Measurements from ENCODE around the gene USP20.

USP20 gene

DNA sequence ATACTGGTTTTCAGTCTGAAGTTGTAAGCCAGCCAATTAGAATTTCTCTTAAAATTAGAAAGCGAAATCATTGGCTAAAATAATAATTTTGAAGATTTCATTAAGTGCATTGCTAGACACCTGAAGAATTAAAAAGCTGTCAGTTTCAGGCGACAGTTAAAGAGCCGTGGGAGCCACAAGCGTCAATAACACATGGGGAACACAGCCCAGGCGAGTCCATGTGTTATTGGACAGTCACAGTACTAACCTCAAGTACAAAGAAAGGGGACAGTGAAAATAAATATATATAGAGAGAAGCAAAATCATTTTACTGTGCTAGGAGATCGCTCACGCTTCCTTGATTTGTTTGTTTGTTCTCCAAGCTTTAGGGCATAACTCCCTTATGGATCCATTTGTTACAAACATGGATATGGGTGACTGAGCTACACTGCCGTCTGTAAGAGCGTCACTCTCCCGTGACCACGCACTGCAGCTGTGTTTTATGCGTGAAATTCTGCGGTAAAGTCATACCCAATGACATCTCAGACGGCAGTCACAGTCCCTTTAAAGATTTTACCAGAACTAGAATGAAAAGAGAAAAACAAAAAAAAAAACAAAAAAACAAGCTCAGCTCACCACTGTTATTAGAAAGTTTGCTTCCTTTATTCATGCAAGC is 83.2 kb downstream of the USP20 start:
- no peak for DNase-seq (ENCODE audit: low spot score)

DNA sequence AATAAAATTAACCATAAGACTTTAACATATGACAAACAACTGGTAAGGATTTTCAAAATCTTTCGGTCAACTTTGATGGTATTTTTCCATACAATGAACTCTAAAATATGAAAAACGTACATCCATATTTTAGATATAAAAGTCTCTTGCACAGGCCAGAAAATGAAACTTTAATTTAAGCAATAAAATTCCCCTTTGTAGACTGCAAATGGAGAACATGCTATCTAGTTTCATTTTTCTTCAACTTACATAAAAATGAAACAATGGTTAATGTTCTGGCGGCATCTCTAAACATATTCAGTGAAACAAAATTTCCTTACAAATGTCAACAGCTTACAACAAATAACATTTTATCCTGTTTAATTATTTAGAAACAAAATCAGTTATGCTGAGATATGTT is 84.0 kb downstream of the USP20 start:
- DNase-seq (ENCODE audit: low spot score), result no peak

DNA sequence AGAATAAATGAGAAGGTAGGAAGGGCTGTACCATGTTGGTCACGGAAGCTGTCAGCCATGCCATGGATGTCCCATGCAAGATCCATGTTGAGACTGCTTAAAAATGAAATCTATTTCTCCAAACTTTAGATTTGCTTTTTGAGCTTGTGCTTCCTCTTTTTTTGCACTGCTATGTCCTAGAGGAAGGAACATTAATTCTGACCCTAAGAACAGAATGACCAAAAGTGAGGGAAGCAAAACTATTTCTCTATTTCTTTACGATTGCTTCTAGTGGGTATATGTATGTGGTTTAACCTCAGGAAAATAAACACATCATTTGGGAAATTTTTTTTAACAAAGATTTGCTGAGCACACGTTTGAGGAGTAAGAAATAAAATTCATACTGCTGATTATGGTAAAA is 84.6 kb downstream of the USP20 start:
- no peak for DNase-seq (ENCODE audit: low spot score)

DNA sequence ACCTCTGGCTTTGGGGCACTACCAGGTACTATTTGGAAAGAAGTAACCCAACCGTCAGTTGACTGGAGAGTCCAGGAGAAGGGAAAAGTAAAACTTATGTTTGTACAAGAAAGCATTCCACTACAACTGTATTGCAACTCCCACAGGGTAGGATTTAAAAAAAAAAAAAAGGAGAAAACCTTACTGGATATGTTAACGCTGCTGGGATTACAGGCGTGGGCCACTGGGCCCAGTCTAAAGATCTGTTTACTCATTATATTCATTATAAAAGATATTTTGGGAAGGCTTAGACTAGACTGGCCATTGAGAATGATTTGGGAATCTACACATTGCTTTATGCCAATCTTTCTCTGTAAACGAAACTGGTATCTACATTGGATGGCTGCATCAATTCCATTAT is 86.6 kb downstream of the USP20 start:
- DNase-seq (ENCODE audit: low spot score), result no peak

DNA sequence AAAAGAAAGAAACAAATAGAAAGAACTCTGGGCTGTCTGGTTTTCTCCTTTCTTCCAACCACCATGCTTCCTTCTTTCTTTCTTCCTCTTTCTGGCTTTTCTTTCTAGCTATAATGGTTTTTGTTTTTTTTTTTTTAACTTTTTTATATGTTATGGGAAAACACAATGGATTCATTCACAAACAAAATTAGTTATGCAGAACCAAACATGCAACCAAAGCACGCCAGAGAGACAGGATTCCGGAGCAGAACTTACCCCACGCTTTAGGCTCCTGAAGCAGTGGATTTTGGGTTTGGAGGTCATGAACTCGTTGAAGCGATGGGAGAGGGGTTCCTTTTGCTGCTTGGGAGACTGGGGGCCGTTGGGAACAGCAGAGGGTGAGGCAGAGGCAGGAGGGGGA is 88.3 kb downstream of the USP20 start:
- no peak for DNase-seq (ENCODE audit: low spot score)

DNA sequence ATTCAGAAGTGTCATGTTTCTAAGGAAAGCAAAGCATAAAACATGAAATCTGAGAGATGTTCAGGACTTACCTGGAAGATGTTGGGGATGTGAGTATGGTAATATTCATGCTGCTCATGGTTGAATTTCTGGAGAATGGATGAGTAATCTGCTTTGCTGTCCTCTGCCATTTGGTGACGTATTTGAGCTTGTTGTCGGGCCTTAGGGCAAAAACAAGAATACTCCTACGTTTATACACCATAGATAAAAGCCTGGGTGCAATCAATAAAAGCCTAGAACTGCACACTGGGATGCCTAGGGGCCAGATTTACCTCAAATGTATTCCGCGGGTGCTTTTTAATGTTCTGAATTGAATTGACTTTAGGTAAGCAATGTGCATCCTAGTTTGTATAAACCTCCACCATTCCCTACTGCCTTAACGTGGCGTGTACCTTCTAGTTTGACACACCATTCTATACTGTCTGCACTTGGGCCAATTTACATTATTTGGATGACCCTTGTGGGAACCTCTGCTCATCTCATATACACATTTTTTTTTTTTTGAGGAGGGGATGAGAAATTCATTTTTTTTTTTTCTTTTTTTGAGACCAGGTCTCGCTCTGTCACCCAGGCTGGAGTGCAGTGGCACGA is 94.4 kb downstream of the USP20 start:
- DNase-seq (ENCODE audit: low spot score), result no peak

DNA sequence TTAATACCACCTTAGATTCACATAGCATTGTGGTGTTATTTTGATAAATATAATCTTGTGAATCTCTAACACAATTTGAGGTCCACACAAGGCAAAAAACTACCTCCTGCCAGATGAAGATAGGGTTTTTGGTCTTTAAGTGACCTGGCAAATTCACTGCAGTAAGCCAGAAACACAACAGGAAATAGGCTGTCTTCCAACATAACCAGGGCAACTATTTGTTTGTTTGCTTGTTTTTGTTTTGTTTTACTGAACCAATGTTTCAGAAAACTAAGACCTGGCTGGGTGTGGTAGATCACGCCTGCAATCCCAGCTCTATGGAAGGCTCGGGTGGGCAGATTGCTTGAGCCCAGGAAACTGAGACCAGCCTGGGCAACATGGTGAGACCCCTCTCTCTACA is 95.5 kb downstream of the USP20 start:
- DNase-seq (ENCODE audit: low spot score), result no peak

Small RNA genes within 50 kb of the gene (small RNA-seq; reads per million reads assigned to genes)
- gene MIR6855, result 0 to 0.09 reads per million in 2 experiments
